ENCODE measurements around the gene ZNF736. TPM values are rescaled to one million over a fixed set of nuclear protein-coding genes. Genes with fewer than 3 reads are reported as not detected.
"Not testable (repeated sequence)": the region's sequence is repeated elsewhere in the genome, so short reads cannot be mapped to it uniquely, and the experiment has no call there.

Gene ZNF736
- total RNA-seq, 1 experiment from 2014 or later: 3.2 TPM

DNA sequence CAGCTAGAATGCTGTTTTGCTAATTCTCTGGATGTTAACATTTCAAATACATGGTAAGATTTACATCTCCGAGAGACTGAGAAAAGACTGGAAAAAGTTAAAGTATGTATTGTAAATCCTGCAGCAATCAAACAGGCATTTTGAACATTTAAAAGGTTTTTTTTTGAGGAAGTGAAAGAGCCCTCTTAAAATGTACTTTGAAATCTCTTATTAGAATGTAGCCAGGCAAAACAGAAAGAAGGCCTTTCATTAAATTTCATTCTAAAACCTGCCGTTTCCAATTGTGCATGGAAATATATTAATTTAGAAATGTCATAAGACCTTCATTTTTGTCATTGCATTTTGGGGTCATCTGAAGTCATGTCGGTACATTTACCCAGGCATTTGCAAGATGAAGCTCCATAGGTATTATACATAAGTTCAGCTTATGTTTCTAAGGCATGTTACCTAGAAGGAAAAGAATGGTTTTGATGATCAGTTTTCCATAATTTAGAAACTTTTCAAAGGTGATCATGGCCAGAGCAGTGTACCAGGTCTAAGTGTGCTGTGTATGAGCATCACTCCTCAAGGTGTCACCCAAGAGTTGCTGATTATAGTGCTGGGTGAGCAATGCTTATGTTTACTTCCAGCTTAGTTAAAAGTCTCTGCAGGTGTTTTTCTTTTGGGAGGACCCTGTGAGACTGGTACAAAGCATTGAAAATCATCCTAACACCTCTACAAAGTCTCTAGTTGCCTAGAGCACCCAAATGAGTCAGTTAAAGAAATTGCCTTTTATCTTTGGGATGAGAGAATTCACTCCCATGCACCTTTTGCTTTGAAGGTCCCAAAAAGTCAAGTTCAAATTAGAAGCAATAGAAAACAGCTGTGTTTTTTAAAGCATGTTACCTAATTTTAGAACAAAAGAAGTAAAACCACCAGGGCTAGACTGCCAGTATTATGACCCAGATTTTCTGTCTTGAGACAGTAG lies 7.1 kb downstream of the ZNF736 start:
- ChIA-PET POLR2A (ENCODE audit: low non-redundant PET) (no interaction called here), CTCF (interaction anchor here (0.6 kb wide), 1 partner anchor 1427 kb away, joined by 4 read pairs; no protein-coding TSS in a partner anchor)
- Histone ChIP-seq H3K4me1 (ENCODE audit: insufficient read depth, low read length, poor library complexity, severe bottlenecking) (no peaks in the 10 kb centered on the region), H3K36me3 (ENCODE audit: insufficient read depth, low read length, poor library complexity, severe bottlenecking) (no peaks in the 10 kb centered on the region), H3K4me3 (ENCODE audit: low read depth, low read length, poor library complexity, severe bottlenecking) (no peak overlapping the region), H3K27ac (ENCODE audit: low read depth, low read length, poor library complexity, severe bottlenecking) (no peak overlapping the region), H3K9me3 (ENCODE audit: low read depth, low read length, poor library complexity, severe bottlenecking) (peaks cover 23% of the 10 kb centered on the region), H3K27me3 (replicated peaks; ENCODE audit: insufficient read depth, low read depth, low read length, poor library complexity) (no peaks in the 10 kb centered on the region)
- BruUV-seq (replicated peaks): no TSS peak
- DNase-seq (ENCODE audit: low spot score): no peak
- TF ChIP-seq EZH2 (IDR thresholded peaks at IDR 0.05; ENCODE audit: borderline replicate concordance, low read depth, low read length, poor library complexity, severe bottlenecking): no peak
- TF ChIP-seq, protein P1, sequence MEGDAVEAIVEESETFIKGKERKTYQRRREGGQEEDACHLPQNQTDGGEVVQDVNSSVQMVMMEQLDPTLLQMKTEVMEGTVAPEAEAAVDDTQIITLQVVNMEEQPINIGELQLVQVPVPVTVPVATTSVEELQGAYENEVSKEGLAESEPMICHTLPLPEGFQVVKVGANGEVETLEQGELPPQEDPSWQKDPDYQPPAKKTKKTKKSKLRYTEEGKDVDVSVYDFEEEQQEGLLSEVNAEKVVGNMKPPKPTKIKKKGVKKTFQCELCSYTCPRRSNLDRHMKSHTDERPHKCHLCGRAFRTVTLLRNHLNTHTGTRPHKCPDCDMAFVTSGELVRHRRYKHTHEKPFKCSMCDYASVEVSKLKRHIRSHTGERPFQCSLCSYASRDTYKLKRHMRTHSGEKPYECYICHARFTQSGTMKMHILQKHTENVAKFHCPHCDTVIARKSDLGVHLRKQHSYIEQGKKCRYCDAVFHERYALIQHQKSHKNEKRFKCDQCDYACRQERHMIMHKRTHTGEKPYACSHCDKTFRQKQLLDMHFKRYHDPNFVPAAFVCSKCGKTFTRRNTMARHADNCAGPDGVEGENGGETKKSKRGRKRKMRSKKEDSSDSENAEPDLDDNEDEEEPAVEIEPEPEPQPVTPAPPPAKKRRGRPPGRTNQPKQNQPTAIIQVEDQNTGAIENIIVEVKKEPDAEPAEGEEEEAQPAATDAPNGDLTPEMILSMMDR (conservative IDR thresholded peaks at IDR 0.05; ENCODE audit: low read depth, low read length): no peak
- intact Hi-C loops (cut with micrococcal nuclease; ENCODE audit: unreplicated experiment): no loop called here

DNA sequence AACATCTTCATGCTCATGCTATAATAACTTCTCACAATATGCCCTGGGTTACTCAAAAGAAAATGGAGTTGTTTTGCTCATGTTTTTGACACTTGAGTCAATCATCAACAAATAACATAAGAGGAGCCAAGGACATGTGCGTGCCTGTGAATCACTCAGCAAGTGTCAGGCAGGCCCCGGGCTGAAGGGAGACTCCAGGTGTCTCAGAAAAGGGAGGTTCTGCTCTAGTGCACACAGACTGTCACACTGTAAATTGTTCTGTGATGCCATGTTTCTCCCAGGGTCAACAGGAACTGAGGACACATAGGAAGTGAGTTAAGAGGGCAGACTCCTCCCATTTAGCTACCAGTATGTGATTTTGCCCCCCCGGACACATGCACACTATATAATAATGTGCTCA lies 10.4 kb downstream of the ZNF736 start:
- H3K4me1 ChIP-seq (ENCODE audit: insufficient read depth, low read length, poor library complexity, severe bottlenecking); H3K4me3 ChIP-seq (ENCODE audit: low read depth, low read length, poor library complexity, severe bottlenecking); DNase-seq (ENCODE audit: low spot score); BruUV-seq (replicated peaks); H3K27ac ChIP-seq (ENCODE audit: low read depth, low read length, poor library complexity, severe bottlenecking); CTCF ChIA-PET; intact Hi-C loops (cut with micrococcal nuclease; ENCODE audit: unreplicated experiment); H3K27me3 ChIP-seq (replicated peaks; ENCODE audit: insufficient read depth, low read depth, low read length, poor library complexity); POLR2A ChIA-PET (ENCODE audit: low non-redundant PET); H3K36me3 ChIP-seq (ENCODE audit: insufficient read depth, low read length, poor library complexity, severe bottlenecking): not testable (repeated sequence)
- H3K9me3 ChIP-seq (ENCODE audit: low read depth, low read length, poor library complexity, severe bottlenecking): peaks cover 34% of the 10 kb centered on the region

DNA sequence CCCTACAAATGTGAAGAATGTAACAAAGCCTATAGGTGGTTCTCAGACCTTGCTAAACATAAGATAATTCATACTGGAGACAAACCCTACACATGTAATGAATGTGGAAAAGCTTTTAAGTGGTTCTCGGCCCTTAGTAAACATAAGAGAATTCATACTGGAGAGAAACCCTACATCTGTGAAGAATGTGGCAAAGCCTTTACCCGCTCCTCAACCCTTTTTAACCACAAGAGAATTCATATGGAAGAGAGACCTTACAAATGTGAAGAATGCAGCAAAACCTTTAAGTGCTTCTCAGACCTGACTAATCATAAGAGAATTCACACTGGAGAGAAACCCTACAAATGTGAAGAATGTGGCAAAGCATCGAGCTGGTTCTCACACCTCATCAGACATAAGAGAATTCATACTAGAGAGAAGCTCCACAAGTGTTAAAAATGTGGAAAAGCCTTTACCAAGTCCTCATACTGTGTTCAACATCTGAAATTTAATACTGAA lies 35.0 kb downstream of the ZNF736 start:
- POLR2A ChIA-PET (ENCODE audit: low non-redundant PET); H3K4me1 ChIP-seq (ENCODE audit: insufficient read depth, low read length, poor library complexity, severe bottlenecking); H3K4me3 ChIP-seq (ENCODE audit: low read depth, low read length, poor library complexity, severe bottlenecking); DNase-seq (ENCODE audit: low spot score); H3K27me3 ChIP-seq (replicated peaks; ENCODE audit: insufficient read depth, low read depth, low read length, poor library complexity); intact Hi-C loops (cut with micrococcal nuclease; ENCODE audit: unreplicated experiment); H3K36me3 ChIP-seq (ENCODE audit: insufficient read depth, low read length, poor library complexity, severe bottlenecking); CTCF ChIA-PET; BruUV-seq (replicated peaks); H3K27ac ChIP-seq (ENCODE audit: low read depth, low read length, poor library complexity, severe bottlenecking): not testable (repeated sequence)
- peaks cover 53% of the 10 kb centered on the region for H3K9me3 ChIP-seq (ENCODE audit: low read depth, low read length, poor library complexity, severe bottlenecking)

DNA sequence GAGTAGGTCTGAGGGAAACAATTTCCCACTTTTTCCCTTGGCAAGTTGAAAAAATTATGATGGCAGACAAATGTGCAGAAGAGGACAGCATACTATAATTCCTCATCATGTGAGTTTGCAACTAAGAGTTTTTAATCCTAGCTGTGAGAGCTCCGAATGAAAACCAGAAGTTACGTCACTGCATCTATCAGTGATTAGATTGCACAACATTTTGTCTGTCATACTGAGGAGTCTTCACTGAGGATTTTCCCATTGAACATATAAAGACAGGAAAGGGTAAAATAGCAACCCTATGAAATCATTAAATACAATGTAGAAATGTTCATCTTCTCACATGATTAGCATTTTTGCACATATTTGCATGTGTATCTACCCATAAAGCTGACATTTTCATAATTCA lies 45.8 kb downstream of the ZNF736 start:
- TF ChIP-seq, protein P1 (conservative IDR thresholded peaks at IDR 0.05; ENCODE audit: low read depth, low read length): no peak
- no peak for TF ChIP-seq EZH2 (IDR thresholded peaks at IDR 0.05; ENCODE audit: borderline replicate concordance, low read depth, low read length, poor library complexity, severe bottlenecking)
- no peak overlapping the region for H3K4me3 ChIP-seq (ENCODE audit: low read depth, low read length, poor library complexity, severe bottlenecking)
- H3K27me3 ChIP-seq (replicated peaks; ENCODE audit: insufficient read depth, low read depth, low read length, poor library complexity): no peaks in the 10 kb centered on the region
- ChIA-PET CTCF (no interaction called here), POLR2A (ENCODE audit: low non-redundant PET) (no interaction called here)
- H3K9me3 ChIP-seq (ENCODE audit: low read depth, low read length, poor library complexity, severe bottlenecking): peaks cover 60% of the 10 kb centered on the region
- no peaks in the 10 kb centered on the region for H3K36me3 ChIP-seq (ENCODE audit: insufficient read depth, low read length, poor library complexity, severe bottlenecking)
- intact Hi-C loops (cut with micrococcal nuclease; ENCODE audit: unreplicated experiment): no loop called here
- DNase-seq (ENCODE audit: low spot score): no peak
- no TSS peak for BruUV-seq (replicated peaks)
- no peaks in the 10 kb centered on the region for H3K4me1 ChIP-seq (ENCODE audit: insufficient read depth, low read length, poor library complexity, severe bottlenecking)
- H3K27ac ChIP-seq (ENCODE audit: low read depth, low read length, poor library complexity, severe bottlenecking): no peak overlapping the region
